Tibial nerve (tissue), 3 donors: Measurements from ENCODE around the gene GPC5.

Source experiments
- CTCF ChIP-seq, 5 experiments: fragments of 200-600 bp in 3 of 5; fragments of 450-650 bp in 2 of 5; sonication (generic) in 3 of 5; IDR thresholded peaks; one replicate each; pipeline ENCODE4 v1.5.1; 2016 to 2019; ENCODE audit warnings: antibody characterized with exemption in 5 of 5, mild to moderate bottlenecking in 3 of 5, moderate library complexity in 2 of 5
- POLR2A ChIP-seq, 2 donors: fragments of 450-650 bp; IDR thresholded peaks; one replicate each; pipeline ENCODE4 v1.6.1; 2017; ENCODE audit warnings: antibody characterized with exemption in 2 of 2, mild to moderate bottlenecking in 2 of 2, moderate library complexity in 2 of 2

GRCh38 chr13:91965511-91965910 lies 567.1 kb downstream of the GPC5 start:
- TF ChIP-seq CTCF (IDR thresholded peaks at IDR 0.05) (no peak), POLR2A (IDR thresholded peaks at IDR 0.05) (no peak)
